AG04449 (cell line): ENCODE measurements around the gene FLT1.

Experiments
- CTCF ChIA-PET: fragments of 350-600 bp; formaldehyde crosslinking; extraction: SDS; loops from one replicate; lab custom pipeline; 2021; ENCODE audit warnings: antibody characterized with exemption; lab: Yijun Ruan, JAX
- POLR2A ChIA-PET: fragments of 400-600, 350-600 bp; formaldehyde crosslinking; extraction: SDS; loops from one replicate; lab custom pipeline; 2020; ENCODE audit warnings: antibody characterized with exemption, inconsistent platforms; lab: Yijun Ruan, JAX
- DNase-seq: peaks from one replicate; pipeline ENCODE4 v3.0.0-alpha.2; 2010; ENCODE audit warnings: low read depth, low spot score
- H3K4me3 ChIP-seq: 2 replicates; pipeline ENCODE4 v1.5.1; 2011; ENCODE audit warnings: low read depth, mild to moderate bottlenecking, control low read depth, low read length
- TF ChIP-seq, protein P1 (sequence below): IDR thresholded peaks from one replicate; pipeline ENCODE4 v1.5.1; 2011; ENCODE audit warnings: mild to moderate bottlenecking, moderate library complexity, low read length, control low read depth, inconsistent platforms; ENCODE audit not compliant: insufficient read depth; ENCODE audit errors: missing control alignments

Gene FLT1

DNA sequence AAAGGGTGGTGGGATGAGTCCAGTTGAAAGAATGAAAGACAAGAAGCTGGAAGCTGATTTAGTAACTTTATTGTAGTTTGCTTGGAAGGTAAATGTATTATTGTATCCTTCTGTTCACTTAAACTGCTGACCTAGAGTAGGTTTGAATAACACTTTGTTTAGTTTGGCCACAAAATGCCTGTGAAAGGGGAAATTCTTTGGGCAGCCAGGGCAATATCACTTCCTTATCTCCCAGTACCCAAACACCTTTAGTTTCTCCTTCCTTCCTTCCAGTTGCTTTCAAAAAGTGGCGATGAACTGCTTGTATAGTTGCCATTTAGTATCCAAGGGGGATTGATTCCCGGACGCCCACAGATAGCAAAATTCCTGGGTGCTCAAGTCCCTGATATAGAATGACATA is 236.5 kb downstream of the FLT1 start:
- no peak overlapping the region for H3K4me3 ChIP-seq
- ChIA-PET POLR2A (no interaction called here), CTCF (no interaction called here)
- DNase-seq, result no peak
- TF ChIP-seq, protein P1, sequence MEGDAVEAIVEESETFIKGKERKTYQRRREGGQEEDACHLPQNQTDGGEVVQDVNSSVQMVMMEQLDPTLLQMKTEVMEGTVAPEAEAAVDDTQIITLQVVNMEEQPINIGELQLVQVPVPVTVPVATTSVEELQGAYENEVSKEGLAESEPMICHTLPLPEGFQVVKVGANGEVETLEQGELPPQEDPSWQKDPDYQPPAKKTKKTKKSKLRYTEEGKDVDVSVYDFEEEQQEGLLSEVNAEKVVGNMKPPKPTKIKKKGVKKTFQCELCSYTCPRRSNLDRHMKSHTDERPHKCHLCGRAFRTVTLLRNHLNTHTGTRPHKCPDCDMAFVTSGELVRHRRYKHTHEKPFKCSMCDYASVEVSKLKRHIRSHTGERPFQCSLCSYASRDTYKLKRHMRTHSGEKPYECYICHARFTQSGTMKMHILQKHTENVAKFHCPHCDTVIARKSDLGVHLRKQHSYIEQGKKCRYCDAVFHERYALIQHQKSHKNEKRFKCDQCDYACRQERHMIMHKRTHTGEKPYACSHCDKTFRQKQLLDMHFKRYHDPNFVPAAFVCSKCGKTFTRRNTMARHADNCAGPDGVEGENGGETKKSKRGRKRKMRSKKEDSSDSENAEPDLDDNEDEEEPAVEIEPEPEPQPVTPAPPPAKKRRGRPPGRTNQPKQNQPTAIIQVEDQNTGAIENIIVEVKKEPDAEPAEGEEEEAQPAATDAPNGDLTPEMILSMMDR, result no peak

DNA sequence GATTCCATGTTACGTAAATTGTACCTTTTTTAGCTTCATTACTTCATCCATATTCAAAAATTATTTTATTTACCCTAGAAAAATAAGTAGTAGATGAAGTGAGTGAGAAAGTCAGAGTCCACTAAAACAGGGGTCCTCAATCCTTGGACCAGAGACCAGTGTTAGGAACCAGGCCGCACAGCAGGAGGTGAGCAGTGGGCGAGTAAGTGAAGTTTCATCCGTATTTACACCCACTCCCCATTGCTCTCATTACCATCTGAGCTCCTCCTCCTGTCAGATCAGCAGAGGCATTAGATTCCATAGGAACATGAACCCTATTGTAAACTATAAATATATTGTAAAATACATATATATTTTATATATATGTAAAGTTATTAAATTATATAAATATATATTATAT is 237.6 kb downstream of the FLT1 start:
- TF ChIP-seq, protein P1, result no peak
- CTCF ChIA-PET, result no interaction called here
- DNase-seq, result no peak
- POLR2A ChIA-PET, result no interaction called here
- no peak overlapping the region for H3K4me3 ChIP-seq

DNA sequence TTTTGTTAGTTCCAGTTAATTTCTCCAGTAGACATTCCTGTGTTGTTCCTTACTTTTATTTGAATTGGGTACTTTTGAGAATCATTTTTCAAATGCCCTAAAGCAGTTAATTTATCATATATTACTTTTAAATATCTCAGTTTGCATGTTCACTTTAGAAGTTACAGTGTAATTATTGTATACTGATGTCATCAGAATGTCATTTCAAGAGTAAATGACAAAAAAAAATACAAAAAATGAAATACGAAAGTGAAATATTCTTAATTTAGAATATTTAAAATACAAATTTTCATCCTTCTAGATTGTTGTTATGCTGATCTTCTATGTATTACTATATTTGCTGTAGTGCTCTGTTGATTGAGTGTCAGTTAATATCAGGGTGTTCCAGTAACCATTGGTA is 242.4 kb downstream of the FLT1 start:
- CTCF ChIA-PET, result no interaction called here
- H3K4me3 ChIP-seq, result no peak overlapping the region
- POLR2A ChIA-PET, result no interaction called here
- TF ChIP-seq, protein P1, result no peak
- no peak for DNase-seq

DNA sequence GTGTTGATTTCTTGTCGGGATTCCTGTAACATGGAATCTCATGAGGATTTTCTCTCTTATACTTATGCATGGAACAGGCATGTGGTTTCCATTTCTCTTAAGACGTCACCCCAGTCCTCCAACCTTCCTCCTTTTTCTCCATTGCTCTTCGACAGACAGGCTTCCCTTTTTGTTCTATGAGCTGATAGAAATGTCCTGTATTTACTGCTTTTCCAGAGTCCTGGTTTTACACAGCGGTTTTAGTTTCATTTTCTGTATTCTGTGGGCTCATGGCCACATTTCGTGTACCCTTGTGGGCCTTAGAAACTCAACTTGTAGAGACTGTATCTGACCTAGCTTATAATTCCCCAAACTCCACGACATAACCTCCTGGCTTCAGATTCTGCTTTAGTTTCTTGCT is 243.5 kb downstream of the FLT1 start:
- no peak for DNase-seq
- TF ChIP-seq, protein P1, result no peak
- ChIA-PET CTCF (no interaction called here), POLR2A (no interaction called here)
- H3K4me3 ChIP-seq, result no peak overlapping the region

DNA sequence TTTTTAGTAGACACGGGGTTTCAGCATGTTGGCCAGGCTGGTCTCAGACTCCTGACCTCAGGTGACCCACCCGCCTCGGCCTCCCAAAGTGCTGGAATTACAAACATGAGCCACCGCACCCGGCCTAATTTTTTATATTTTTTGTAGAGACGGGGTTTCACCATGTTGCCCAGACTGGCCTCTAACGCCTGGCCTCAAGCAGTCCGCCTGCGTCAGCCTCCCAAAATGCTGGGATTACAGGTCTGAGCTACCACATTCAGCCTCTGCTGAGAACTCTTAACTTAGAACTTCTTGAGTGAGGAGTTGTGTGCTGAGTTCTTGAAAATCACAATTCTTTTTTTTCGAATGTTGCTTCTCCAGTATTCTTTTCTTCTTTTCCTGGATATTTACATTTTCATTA is 244.4 kb downstream of the FLT1 start:
- DNase-seq, result no peak
- H3K4me3 ChIP-seq, result no peak overlapping the region
- ChIA-PET CTCF (no interaction called here), POLR2A (no interaction called here)
- TF ChIP-seq, protein P1, result no peak
